Esophagus muscularis mucosa (tissue), 4 donors: ENCODE results near the gene TANC1.

ENCODE experiments used
- CTCF ChIP-seq, 3 experiments: fragments of 200-600 bp in 2 of 3; fragments of 450-650 bp in 1 of 3; sonication (generic) in 2 of 3; IDR thresholded peaks; one replicate each; pipeline ENCODE4 v1.5.1; 2017 to 2019; ENCODE audit warnings: antibody characterized with exemption in 3 of 3, mild to moderate bottlenecking in 2 of 3, moderate library complexity in 1 of 3
- EP300 ChIP-seq: sonication (generic); formaldehyde crosslinking; IDR thresholded peaks from one replicate; pipeline ENCODE4 v1.6.1; 2017; ENCODE audit warnings: antibody characterized with exemption
- POLR2A ChIP-seq: fragments of 450-650 bp; IDR thresholded peaks from one replicate; pipeline ENCODE4 v1.6.1; 2017; ENCODE audit warnings: antibody characterized with exemption, moderate library complexity, mild to moderate bottlenecking, low read depth

- TF ChIP-seq CTCF (IDR thresholded peaks at IDR 0.05) (no peak), EP300 (no peak), POLR2A (no peak)
Observed at GRCh38 chr2:158962074-158962473, 6.4 kb upstream of the TANC1 start.
